ENCODE results near the gene LRP8.

DNA sequence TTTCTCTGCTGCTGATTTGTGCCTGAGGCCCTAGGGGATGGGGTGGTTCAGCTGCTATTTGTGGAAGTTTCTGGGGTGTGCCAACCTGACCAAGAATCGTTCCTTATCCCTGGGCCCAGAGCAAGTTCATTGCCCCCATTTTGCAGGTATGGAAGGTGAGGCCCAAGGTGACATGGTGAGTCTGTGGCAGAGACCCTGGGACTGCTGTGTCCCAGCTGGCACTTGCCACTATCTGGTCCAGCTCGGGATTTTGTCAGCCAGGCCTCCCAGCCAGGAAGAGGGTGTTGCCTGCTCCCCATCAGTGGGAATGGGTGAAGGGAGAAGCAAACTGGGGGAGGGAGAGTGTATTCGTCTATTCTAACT, 18.9 kb upstream of the LRP8 start:
- TF ChIP-seq, protein P1, sequence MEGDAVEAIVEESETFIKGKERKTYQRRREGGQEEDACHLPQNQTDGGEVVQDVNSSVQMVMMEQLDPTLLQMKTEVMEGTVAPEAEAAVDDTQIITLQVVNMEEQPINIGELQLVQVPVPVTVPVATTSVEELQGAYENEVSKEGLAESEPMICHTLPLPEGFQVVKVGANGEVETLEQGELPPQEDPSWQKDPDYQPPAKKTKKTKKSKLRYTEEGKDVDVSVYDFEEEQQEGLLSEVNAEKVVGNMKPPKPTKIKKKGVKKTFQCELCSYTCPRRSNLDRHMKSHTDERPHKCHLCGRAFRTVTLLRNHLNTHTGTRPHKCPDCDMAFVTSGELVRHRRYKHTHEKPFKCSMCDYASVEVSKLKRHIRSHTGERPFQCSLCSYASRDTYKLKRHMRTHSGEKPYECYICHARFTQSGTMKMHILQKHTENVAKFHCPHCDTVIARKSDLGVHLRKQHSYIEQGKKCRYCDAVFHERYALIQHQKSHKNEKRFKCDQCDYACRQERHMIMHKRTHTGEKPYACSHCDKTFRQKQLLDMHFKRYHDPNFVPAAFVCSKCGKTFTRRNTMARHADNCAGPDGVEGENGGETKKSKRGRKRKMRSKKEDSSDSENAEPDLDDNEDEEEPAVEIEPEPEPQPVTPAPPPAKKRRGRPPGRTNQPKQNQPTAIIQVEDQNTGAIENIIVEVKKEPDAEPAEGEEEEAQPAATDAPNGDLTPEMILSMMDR (IDR thresholded peaks at IDR 0.05; ENCODE audit: low read length): no peak
- no peak for TF ChIP-seq EZH2 (optimal IDR thresholded peaks at IDR 0.05; ENCODE audit: low read depth, low read length)

All from MM.1S (cell line).